HCEC 1CT (cell line): ENCODE data around the gene RAB11FIP4.

Experiments used
- DNase-seq: peaks from one replicate; pipeline ENCODE4 v3.0.0-alpha.2; 2017

Gene RAB11FIP4

GRCh38 chr17:31488264-31488981 is 96.9 kb downstream of the RAB11FIP4 start:
- DNase-seq: no peak

GRCh38 chr17:31488982-31489294 is 97.5 kb downstream of the RAB11FIP4 start:
- DNase-seq: no peak

- no peak for DNase-seq
Observed at GRCh38 chr17:31489295-31490018, 98.0 kb downstream of the RAB11FIP4 start.

- no peak for DNase-seq
Observed at GRCh38 chr17:31490019-31490650, 98.7 kb downstream of the RAB11FIP4 start.

GRCh38 chr17:31490671-31491375 is 99.3 kb downstream of the RAB11FIP4 start:
- no peak for DNase-seq

GRCh38 chr17:31491376-31492131 is 100.1 kb downstream of the RAB11FIP4 start:
- DNase-seq: no peak

GRCh38 chr17:31492206-31492605 is 100.7 kb downstream of the RAB11FIP4 start:
- DNase-seq: no peak

GRCh38 chr17:31492880-31493655 is 101.6 kb downstream of the RAB11FIP4 start:
- no peak for DNase-seq

- no peak for DNase-seq
Observed at GRCh38 chr17:31493656-31494155, 102.2 kb downstream of the RAB11FIP4 start.

GRCh38 chr17:31494259-31495021 is 103.0 kb downstream of the RAB11FIP4 start:
- DNase-seq: no peak

GRCh38 chr17:31495022-31495885 is 103.8 kb downstream of the RAB11FIP4 start:
- no peak for DNase-seq

- no peak for DNase-seq
Observed at GRCh38 chr17:31496097-31496496, 104.6 kb downstream of the RAB11FIP4 start.

GRCh38 chr17:31496601-31497000 is 105.1 kb downstream of the RAB11FIP4 start:
- DNase-seq: no peak

GRCh38 chr17:31497431-31497830 is 106.0 kb downstream of the RAB11FIP4 start:
- DNase-seq: no peak

GRCh38 chr17:31497994-31498826 is 106.7 kb downstream of the RAB11FIP4 start:
- DNase-seq: no peak

- DNase-seq: no peak
Observed at GRCh38 chr17:31499771-31500554, 108.5 kb downstream of the RAB11FIP4 start.

GRCh38 chr17:31506517-31506916 is 115.0 kb downstream of the RAB11FIP4 start:
- no peak for DNase-seq
